ENCODE results near the gene NAALADL2. TPM values are rescaled to one million over a fixed set of nuclear protein-coding genes. Genes with fewer than 3 reads are reported as not detected.

Gene NAALADL2
- total RNA-seq, 1 experiment from 2014 or later: 1.6 TPM

DNA sequence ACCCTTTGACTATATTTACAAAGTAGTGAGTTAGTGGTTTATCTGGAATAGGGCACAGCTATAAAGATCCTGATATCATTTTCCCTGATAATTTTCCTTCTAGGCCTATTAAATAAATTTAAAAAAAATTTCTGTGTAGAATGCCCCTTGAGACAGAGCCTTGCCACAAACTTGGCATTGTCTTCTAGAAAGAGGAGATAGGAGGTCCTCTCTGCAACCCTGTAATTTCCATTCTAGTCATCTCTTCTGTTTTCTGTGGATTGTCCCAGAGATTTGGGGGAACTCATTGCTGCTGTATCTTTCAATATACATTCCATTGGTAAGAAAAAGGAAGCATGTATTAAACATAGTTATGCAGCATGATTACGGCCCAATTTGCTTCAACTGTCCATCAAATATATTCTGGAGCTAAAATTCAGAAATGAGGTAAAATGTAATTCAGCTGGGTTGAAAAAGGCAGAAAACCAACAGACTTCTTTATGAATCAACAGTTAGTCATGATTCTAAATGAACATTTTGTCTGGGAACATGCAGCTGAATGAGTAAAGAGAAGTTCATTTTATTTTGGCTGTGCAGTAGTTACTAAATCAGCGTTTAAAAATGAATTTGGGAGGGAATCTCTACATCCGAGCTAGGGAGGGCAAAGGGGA is 401.1 kb downstream of the NAALADL2 start:
- Histone ChIP-seq H3K27me3 (ENCODE audit: insufficient read depth, low read length) (no peaks in the 10 kb centered on the region), H4K5ac (ENCODE audit: insufficient read length, low read depth, low read length) (no peak overlapping the region), H3K4me2 (ENCODE audit: insufficient read depth, insufficient read length, low read length) (no peak overlapping the region), H4K20me1 (ENCODE audit: control insufficient read depth, insufficient read depth, insufficient read length) (no peaks in the 10 kb centered on the region), H2BK12ac (ENCODE audit: insufficient read length, low read depth, low read length) (no peak overlapping the region), H4K8ac (replicated peaks; ENCODE audit: insufficient read length, low read depth, low read length) (no peak overlapping the region), H3K9ac (ENCODE audit: extremely low read depth, insufficient read length, low read length) (no peak overlapping the region), H3K23ac (ENCODE audit: insufficient read length, low read depth, low read length) (no peak overlapping the region), H4K91ac (ENCODE audit: insufficient read length, low read depth, low read length) (no peak overlapping the region), H3K23me2 (ENCODE audit: insufficient read length, low read depth, low read length, poor library complexity, severe bottlenecking) (no peaks in the 10 kb centered on the region), H3K4ac (ENCODE audit: low read depth, low read length) (no peak overlapping the region), H3K79me2 (ENCODE audit: insufficient read depth, low read length) (no peaks in the 10 kb centered on the region), H3K14ac (ENCODE audit: insufficient read depth, low read length) (no peak overlapping the region), H2BK120ac (ENCODE audit: low read depth, low read length, poor library complexity, severe bottlenecking) (no peak overlapping the region), H2BK5ac (ENCODE audit: insufficient read length, low read length) (no peak overlapping the region), H2BK20ac (ENCODE audit: low read depth, low read length, poor library complexity, severe bottlenecking) (no peak overlapping the region), H3K56ac (ENCODE audit: insufficient read length, low read depth, low read length) (no peak overlapping the region), H3K27ac (ENCODE audit: insufficient read length, low read depth, low read length) (no peak overlapping the region), H2AFZ (ENCODE audit: low read length) (no peak overlapping the region), H3K4me1 (ENCODE audit: insufficient read depth, low read length) (no peaks in the 10 kb centered on the region), H2BK15ac (ENCODE audit: low read depth, low read length) (no peak overlapping the region), H3K18ac (ENCODE audit: insufficient read length, low read depth, low read length) (no peak overlapping the region), H3T11ph (ENCODE audit: low read length) (no peak overlapping the region), H2AK5ac (ENCODE audit: insufficient read length, low read length) (no peak overlapping the region), H3K9me3 (ENCODE audit: control insufficient read depth, low read depth, low read length) (no peaks in the 10 kb centered on the region), H3K79me1 (ENCODE audit: insufficient read depth, low read depth, low read length, poor library complexity, severe bottlenecking) (no peaks in the 10 kb centered on the region)
- H3K27me3 Mint-ChIP-seq (ENCODE audit: low read depth): no peaks in the 10 kb centered on the region
- no peaks in the 10 kb centered on the region for H3K36me3 Mint-ChIP-seq (ENCODE audit: insufficient read depth in 1 of 3, low read depth in 3 of 3)
- H3K4me3 Mint-ChIP-seq: no peak overlapping the region
- WGBS (ENCODE audit: extremely low coverage, insufficient read length, low lambda C conversion rate): no CpG with 5 or more reads among the region's 3 CpGs
- H3K4me1 Mint-ChIP-seq: no peaks in the 10 kb centered on the region
- DNase-seq: no peak
- TF ChIP-seq, protein P1, sequence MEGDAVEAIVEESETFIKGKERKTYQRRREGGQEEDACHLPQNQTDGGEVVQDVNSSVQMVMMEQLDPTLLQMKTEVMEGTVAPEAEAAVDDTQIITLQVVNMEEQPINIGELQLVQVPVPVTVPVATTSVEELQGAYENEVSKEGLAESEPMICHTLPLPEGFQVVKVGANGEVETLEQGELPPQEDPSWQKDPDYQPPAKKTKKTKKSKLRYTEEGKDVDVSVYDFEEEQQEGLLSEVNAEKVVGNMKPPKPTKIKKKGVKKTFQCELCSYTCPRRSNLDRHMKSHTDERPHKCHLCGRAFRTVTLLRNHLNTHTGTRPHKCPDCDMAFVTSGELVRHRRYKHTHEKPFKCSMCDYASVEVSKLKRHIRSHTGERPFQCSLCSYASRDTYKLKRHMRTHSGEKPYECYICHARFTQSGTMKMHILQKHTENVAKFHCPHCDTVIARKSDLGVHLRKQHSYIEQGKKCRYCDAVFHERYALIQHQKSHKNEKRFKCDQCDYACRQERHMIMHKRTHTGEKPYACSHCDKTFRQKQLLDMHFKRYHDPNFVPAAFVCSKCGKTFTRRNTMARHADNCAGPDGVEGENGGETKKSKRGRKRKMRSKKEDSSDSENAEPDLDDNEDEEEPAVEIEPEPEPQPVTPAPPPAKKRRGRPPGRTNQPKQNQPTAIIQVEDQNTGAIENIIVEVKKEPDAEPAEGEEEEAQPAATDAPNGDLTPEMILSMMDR (conservative IDR thresholded peaks at IDR 0.05): no peak
- H3K9me3 Mint-ChIP-seq: no peaks in the 10 kb centered on the region
- no peak overlapping the region for H3K27ac Mint-ChIP-seq

All from H9 (cell line).